HEK293 (cell line): ENCODE data around the gene MRPL34.

ENCODE experiments used
- CTCF ChIA-PET: fragments of 350-600 bp; formaldehyde crosslinking; extraction: SDS; loops from one replicate; lab custom pipeline; 2021; ENCODE audit warnings: antibody characterized with exemption; lab: Yijun Ruan, JAX
- POLR2A ChIA-PET: fragments of 300-600 bp; formaldehyde crosslinking; extraction: SDS; loops from one replicate; lab custom pipeline; 2020; ENCODE audit warnings: antibody characterized with exemption, inconsistent platforms; lab: Yijun Ruan, JAX
- H3K27ac ChIP-seq: fragments of 200-500 bp; sonication (Bioruptor generic); 2 replicates; pipeline ENCODE4 v1.5.1; 2014; ENCODE audit warnings: low read depth, low read length, control low read depth, inconsistent platforms; ENCODE audit errors: extremely low read depth
- H3K36me3 ChIP-seq, 2 experiments: fragments of 200-500 bp in 1 of 2; sonication (Bioruptor generic) in 1 of 2; 1 replicate in 1 of 2; 2 replicates in 1 of 2; pipeline ENCODE4 v1.5.1; 2014 to 2017; ENCODE audit warnings: inconsistent platforms in 2 of 2, low read length in 2 of 2; ENCODE audit not compliant: control insufficient read depth in 2 of 2, insufficient read depth in 1 of 2
- H3K4me1 ChIP-seq: fragments of 200-500 bp; sonication (Bioruptor generic); 2 replicates; pipeline ENCODE4 v1.5.1; 2014; ENCODE audit warnings: mild to moderate bottlenecking, low read length, inconsistent platforms; ENCODE audit not compliant: control insufficient read depth, insufficient read depth
- H3K4me3 ChIP-seq: 2 replicates; pipeline ENCODE4 v1.5.1; 2011; ENCODE audit warnings: low read depth, mild to moderate bottlenecking, control low read depth, low read length, moderate library complexity
- H3K9me3 ChIP-seq: fragments of 200-500 bp; sonication (Bioruptor generic); 2 replicates; pipeline ENCODE4 v1.5.1; 2014; ENCODE audit warnings: low read depth, low read length, inconsistent platforms; ENCODE audit not compliant: control insufficient read depth, insufficient read depth
- RBAK ChIP-seq: fragments of 450-650 bp; formaldehyde crosslinking; IDR thresholded peaks from 2 replicates; pipeline ENCODE4 v1.5.1; 2016; ENCODE audit warnings: missing biosample characterization, missing genetic modification characterization
- ZNF112 ChIP-seq: fragments of 450-650 bp; formaldehyde crosslinking; IDR thresholded peaks from 2 replicates; pipeline ENCODE4 v1.5.0; 2017; ENCODE audit warnings: missing biosample characterization, missing genetic modification characterization
- ZNF791 ChIP-seq: fragments of 450-650 bp; formaldehyde crosslinking; IDR thresholded peaks from 2 replicates; pipeline ENCODE4 v1.5.1; 2016; ENCODE audit warnings: missing biosample characterization, missing genetic modification characterization
- TF ChIP-seq, protein P1 (sequence below): fragments of 450-650 bp; formaldehyde crosslinking; IDR thresholded peaks from 2 replicates; pipeline ENCODE4 v1.5.1; 2016; ENCODE audit warnings: missing biosample characterization, missing genetic modification characterization, borderline replicate concordance
- TF ChIP-seq, protein P2 (sequence below): fragments of 450-650 bp; formaldehyde crosslinking; IDR thresholded peaks from 2 replicates; pipeline ENCODE4 v1.5.1; 2017; ENCODE audit warnings: missing biosample characterization, missing genetic modification characterization
- TF ChIP-seq, protein P3 (sequence below): fragments of 450-650 bp; formaldehyde crosslinking; IDR thresholded peaks from 2 replicates; pipeline ENCODE4 v1.5.1; 2016; ENCODE audit warnings: missing biosample characterization, missing genetic modification characterization
- TF ChIP-seq, protein P4 (sequence below): fragments of 450-650 bp; formaldehyde crosslinking; IDR thresholded peaks from 2 replicates; pipeline ENCODE4 v1.5.1; 2017; ENCODE audit warnings: missing biosample characterization, mild to moderate bottlenecking, missing genetic modification characterization, moderate library complexity
- TF ChIP-seq, protein P5 (sequence below): fragments of 450-650 bp; formaldehyde crosslinking; IDR thresholded peaks from 2 replicates; pipeline ENCODE4 v1.5.1; 2016; ENCODE audit warnings: missing biosample characterization, missing genetic modification characterization
- TF ChIP-seq, protein P6 (sequence below): fragments of 450-650 bp; formaldehyde crosslinking; IDR thresholded peaks from 2 replicates; pipeline ENCODE4 v1.5.1; 2016; ENCODE audit warnings: missing biosample characterization, missing genetic modification characterization

Gene MRPL34

DNA sequence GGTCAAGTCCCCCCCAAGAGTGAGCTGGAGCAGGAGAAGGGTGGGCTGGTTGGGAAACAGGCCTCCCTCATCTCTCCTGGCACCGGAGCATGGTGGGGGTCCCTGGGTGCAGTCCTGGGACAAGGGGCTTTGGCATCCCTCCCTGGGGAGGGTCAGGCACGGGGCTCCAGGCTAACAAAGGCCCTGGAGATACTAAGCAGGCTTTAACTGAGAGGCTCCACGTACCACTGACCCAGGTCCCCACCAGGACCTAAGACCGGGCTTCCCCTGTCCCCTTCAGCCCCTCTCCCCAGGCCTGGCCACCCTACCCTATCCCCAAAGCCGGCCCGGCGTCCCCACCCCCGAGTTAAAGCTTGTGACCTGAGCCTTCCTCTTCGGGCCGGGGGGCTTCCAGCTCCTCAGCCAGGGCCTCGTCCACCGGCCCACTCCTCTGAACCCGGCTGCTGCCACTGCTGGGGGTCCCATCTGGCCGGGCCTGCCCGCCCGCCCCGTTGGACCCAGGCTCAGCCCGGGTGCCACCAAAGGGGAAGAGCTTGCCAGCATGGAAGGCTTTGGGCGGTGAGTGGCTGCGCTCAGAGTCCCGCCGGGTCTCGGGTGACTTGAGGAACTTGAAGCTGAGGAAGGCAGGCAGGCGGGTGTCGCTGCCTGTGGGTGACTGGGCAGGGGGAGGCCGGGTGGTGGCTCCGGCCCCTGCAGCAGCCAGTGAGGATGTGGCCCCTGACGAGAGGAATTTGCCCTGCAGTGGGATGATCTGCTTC is 18.9 kb downstream of the MRPL34 start (continued):
- TF ChIP-seq, protein P1, sequence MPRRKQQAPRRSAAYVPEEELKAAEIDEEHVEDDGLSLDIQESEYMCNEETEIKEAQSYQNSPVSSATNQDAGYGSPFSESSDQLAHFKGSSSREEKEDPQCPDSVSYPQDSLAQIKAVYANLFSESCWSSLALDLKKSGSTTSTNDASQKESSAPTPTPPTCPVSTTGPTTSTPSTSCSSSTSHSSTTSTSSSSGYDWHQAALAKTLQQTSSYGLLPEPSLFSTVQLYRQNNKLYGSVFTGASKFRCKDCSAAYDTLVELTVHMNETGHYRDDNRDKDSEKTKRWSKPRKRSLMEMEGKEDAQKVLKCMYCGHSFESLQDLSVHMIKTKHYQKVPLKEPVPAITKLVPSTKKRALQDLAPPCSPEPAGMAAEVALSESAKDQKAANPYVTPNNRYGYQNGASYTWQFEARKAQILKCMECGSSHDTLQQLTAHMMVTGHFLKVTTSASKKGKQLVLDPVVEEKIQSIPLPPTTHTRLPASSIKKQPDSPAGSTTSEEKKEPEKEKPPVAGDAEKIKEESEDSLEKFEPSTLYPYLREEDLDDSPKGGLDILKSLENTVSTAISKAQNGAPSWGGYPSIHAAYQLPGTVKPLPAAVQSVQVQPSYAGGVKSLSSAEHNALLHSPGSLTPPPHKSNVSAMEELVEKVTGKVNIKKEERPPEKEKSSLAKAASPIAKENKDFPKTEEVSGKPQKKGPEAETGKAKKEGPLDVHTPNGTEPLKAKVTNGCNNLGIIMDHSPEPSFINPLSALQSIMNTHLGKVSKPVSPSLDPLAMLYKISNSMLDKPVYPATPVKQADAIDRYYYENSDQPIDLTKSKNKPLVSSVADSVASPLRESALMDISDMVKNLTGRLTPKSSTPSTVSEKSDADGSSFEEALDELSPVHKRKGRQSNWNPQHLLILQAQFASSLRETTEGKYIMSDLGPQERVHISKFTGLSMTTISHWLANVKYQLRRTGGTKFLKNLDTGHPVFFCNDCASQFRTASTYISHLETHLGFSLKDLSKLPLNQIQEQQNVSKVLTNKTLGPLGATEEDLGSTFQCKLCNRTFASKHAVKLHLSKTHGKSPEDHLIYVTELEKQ (tag by site-specific recombination): no peak

DNA sequence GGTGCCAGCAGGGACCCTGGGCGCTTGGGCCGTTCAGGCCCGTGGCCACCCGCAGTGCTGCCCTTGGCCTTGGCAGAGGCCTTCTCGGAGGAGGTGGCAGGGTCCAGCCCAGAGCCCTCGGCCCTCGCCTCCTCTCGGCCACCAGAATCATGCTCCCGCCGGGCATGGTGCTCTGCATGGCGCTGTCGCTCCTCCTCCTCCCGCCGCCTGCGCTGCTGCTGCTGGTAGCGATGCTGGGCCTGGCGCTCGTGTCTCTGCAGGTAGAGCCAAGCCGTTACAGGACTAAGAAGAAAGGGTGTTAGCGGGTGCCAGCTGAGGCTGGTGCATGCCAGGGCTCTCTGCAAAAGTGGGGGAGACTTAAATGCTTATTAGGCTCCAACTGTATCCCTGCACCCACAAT is 19.5 kb downstream of the MRPL34 start:
- H3K4me1 ChIP-seq: no peaks in the 10 kb centered on the region
- ChIA-PET POLR2A (interaction anchor here (2.2 kb wide), 1 partner anchor 16 kb away, joined by 12 read pairs; the partner anchor contains the start of gene DDA1), CTCF (interaction anchor here (0.7 kb wide), 1 partner anchor 20 kb away, joined by 3 read pairs; no protein-coding TSS in a partner anchor)
- H3K9me3 ChIP-seq: no peaks in the 10 kb centered on the region
- peaks cover 0 to 31% of the 10 kb centered on the region in 2 experiments; a peak in 2 of 3 replicates for H3K36me3 ChIP-seq
- TF ChIP-seq, protein P2, sequence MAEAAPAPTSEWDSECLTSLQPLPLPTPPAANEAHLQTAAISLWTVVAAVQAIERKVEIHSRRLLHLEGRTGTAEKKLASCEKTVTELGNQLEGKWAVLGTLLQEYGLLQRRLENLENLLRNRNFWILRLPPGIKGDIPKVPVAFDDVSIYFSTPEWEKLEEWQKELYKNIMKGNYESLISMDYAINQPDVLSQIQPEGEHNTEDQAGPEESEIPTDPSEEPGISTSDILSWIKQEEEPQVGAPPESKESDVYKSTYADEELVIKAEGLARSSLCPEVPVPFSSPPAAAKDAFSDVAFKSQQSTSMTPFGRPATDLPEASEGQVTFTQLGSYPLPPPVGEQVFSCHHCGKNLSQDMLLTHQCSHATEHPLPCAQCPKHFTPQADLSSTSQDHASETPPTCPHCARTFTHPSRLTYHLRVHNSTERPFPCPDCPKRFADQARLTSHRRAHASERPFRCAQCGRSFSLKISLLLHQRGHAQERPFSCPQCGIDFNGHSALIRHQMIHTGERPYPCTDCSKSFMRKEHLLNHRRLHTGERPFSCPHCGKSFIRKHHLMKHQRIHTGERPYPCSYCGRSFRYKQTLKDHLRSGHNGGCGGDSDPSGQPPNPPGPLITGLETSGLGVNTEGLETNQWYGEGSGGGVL (tag by site-specific recombination): no peak
- TF ChIP-seq, protein P3, sequence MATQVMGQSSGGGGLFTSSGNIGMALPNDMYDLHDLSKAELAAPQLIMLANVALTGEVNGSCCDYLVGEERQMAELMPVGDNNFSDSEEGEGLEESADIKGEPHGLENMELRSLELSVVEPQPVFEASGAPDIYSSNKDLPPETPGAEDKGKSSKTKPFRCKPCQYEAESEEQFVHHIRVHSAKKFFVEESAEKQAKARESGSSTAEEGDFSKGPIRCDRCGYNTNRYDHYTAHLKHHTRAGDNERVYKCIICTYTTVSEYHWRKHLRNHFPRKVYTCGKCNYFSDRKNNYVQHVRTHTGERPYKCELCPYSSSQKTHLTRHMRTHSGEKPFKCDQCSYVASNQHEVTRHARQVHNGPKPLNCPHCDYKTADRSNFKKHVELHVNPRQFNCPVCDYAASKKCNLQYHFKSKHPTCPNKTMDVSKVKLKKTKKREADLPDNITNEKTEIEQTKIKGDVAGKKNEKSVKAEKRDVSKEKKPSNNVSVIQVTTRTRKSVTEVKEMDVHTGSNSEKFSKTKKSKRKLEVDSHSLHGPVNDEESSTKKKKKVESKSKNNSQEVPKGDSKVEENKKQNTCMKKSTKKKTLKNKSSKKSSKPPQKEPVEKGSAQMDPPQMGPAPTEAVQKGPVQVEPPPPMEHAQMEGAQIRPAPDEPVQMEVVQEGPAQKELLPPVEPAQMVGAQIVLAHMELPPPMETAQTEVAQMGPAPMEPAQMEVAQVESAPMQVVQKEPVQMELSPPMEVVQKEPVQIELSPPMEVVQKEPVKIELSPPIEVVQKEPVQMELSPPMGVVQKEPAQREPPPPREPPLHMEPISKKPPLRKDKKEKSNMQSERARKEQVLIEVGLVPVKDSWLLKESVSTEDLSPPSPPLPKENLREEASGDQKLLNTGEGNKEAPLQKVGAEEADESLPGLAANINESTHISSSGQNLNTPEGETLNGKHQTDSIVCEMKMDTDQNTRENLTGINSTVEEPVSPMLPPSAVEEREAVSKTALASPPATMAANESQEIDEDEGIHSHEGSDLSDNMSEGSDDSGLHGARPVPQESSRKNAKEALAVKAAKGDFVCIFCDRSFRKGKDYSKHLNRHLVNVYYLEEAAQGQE (tag by site-specific recombination): no peak
- TF ChIP-seq, protein P4, sequence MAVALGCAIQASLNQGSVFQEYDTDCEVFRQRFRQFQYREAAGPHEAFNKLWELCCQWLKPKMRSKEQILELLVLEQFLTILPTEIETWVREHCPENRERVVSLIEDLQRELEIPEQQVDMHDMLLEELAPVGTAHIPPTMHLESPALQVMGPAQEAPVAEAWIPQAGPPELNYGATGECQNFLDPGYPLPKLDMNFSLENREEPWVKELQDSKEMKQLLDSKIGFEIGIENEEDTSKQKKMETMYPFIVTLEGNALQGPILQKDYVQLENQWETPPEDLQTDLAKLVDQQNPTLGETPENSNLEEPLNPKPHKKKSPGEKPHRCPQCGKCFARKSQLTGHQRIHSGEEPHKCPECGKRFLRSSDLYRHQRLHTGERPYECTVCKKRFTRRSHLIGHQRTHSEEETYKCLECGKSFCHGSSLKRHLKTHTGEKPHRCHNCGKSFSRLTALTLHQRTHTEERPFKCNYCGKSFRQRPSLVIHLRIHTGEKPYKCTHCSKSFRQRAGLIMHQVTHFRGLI (tag by site-specific recombination): no peak
- TF ChIP-seq ZNF791 (no peak), ZNF112 (tag by site-specific recombination) (no peak), RBAK (tag by site-specific recombination) (no peak)
- TF ChIP-seq, protein P5, sequence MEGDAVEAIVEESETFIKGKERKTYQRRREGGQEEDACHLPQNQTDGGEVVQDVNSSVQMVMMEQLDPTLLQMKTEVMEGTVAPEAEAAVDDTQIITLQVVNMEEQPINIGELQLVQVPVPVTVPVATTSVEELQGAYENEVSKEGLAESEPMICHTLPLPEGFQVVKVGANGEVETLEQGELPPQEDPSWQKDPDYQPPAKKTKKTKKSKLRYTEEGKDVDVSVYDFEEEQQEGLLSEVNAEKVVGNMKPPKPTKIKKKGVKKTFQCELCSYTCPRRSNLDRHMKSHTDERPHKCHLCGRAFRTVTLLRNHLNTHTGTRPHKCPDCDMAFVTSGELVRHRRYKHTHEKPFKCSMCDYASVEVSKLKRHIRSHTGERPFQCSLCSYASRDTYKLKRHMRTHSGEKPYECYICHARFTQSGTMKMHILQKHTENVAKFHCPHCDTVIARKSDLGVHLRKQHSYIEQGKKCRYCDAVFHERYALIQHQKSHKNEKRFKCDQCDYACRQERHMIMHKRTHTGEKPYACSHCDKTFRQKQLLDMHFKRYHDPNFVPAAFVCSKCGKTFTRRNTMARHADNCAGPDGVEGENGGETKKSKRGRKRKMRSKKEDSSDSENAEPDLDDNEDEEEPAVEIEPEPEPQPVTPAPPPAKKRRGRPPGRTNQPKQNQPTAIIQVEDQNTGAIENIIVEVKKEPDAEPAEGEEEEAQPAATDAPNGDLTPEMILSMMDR: no peak
- TF ChIP-seq, protein P6, sequence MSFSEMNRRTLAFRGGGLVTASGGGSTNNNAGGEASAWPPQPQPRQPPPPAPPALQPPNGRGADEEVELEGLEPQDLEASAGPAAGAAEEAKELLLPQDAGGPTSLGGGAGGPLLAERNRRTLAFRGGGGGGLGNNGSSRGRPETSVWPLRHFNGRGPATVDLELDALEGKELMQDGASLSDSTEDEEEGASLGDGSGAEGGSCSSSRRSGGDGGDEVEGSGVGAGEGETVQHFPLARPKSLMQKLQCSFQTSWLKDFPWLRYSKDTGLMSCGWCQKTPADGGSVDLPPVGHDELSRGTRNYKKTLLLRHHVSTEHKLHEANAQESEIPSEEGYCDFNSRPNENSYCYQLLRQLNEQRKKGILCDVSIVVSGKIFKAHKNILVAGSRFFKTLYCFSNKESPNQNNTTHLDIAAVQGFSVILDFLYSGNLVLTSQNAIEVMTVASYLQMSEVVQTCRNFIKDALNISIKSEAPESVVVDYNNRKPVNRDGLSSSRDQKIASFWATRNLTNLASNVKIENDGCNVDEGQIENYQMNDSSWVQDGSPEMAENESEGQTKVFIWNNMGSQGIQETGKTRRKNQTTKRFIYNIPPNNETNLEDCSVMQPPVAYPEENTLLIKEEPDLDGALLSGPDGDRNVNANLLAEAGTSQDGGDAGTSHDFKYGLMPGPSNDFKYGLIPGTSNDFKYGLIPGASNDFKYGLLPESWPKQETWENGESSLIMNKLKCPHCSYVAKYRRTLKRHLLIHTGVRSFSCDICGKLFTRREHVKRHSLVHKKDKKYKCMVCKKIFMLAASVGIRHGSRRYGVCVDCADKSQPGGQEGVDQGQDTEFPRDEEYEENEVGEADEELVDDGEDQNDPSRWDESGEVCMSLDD: no peak
- no peak overlapping the region for H3K27ac ChIP-seq
- H3K4me3 ChIP-seq: no peak overlapping the region
